AG04450 (cell line): ENCODE data around the gene SLC24A3. TPM values are rescaled to one million over a fixed set of nuclear protein-coding genes. Genes with fewer than 3 reads are reported as not detected.

ENCODE experiments used
- CTCF ChIA-PET: fragments of 300-600, 350-600 bp; formaldehyde crosslinking; extraction: SDS; loops from one replicate; lab custom pipeline; 2022; ENCODE audit warnings: antibody characterized with exemption, inconsistent platforms; lab: Charles Lee
- POLR2A ChIA-PET: fragments of 350-600 bp; formaldehyde crosslinking; extraction: SDS; loops from one replicate; lab custom pipeline; 2021; ENCODE audit warnings: antibody characterized with exemption, inconsistent platforms; lab: Yijun Ruan, JAX
- DNase-seq: peaks from one replicate; pipeline ENCODE4 v3.0.0-alpha.2; 2011; ENCODE audit warnings: low read depth, low spot score
- H3K27ac ChIP-seq: one replicate; pipeline ENCODE4 v1.5.1; 2012; ENCODE audit warnings: low read depth, low read length, control low read depth
- H3K27me3 ChIP-seq: one replicate; pipeline ENCODE4 v1.6.0; 2012; ENCODE audit warnings: low read length; ENCODE audit not compliant: control insufficient read depth, insufficient read depth
- H3K4me3 ChIP-seq: 2 replicates; pipeline ENCODE4 v1.5.1; 2011; ENCODE audit warnings: mild to moderate bottlenecking, low read depth, low read length, control low read depth
- H3K9me3 ChIP-seq: 2 replicates; pipeline ENCODE4 v1.5.1; 2012; ENCODE audit warnings: low read length; ENCODE audit not compliant: control insufficient read depth, insufficient read depth
- CTCF ChIP-seq: IDR thresholded peaks from 2 replicates; pipeline ENCODE4 v1.5.1; 2011; ENCODE audit warnings: low read depth, low read length, control low read depth, inconsistent platforms
- polyA plus RNA-seq: library from polyadenylated mRNA; depleted of rRNA; stranded (reverse); fragments of >200 nt; gene quantifications from 2 replicates; pipeline ENCODE4 v1.2.3, GENCODE V29; 2011

Gene SLC24A3
- polyA plus RNA-seq, 1 experiment, result not detected

- no peak for TF ChIP-seq CTCF
- POLR2A ChIA-PET, result no interaction called here
- DNase-seq, result no peak
- H3K27ac ChIP-seq, result no peak overlapping the region
- H3K4me3 ChIP-seq, result no peak overlapping the region
- H3K9me3 ChIP-seq, result peaks cover 14% of the 10 kb centered on the region
- CTCF ChIA-PET, result no interaction called here
- H3K27me3 ChIP-seq, result no peaks in the 10 kb centered on the region
These were observed 223.4 kb downstream of the SLC24A3 start for GRCh38 chr20:19435821-19436220.

GRCh38 chr20:19438488-19438887 lies 226.0 kb downstream of the SLC24A3 start:
- Histone ChIP-seq H3K27ac (no peak overlapping the region), H3K4me3 (no peak overlapping the region), H3K27me3 (no peaks in the 10 kb centered on the region), H3K9me3 (peaks cover 14% of the 10 kb centered on the region)
- ChIA-PET CTCF (no interaction called here), POLR2A (no interaction called here)
- no peak for DNase-seq
- no peak for TF ChIP-seq CTCF

- Histone ChIP-seq H3K27ac (no peak overlapping the region), H3K9me3 (peaks cover 14% of the 10 kb centered on the region), H3K4me3 (no peak overlapping the region), H3K27me3 (no peaks in the 10 kb centered on the region)
- TF ChIP-seq CTCF, result no peak
- CTCF ChIA-PET, result no interaction called here
- DNase-seq, result no peak
- POLR2A ChIA-PET, result no interaction called here
These were observed 228.5 kb downstream of the SLC24A3 start for GRCh38 chr20:19440660-19441527.

DNA sequence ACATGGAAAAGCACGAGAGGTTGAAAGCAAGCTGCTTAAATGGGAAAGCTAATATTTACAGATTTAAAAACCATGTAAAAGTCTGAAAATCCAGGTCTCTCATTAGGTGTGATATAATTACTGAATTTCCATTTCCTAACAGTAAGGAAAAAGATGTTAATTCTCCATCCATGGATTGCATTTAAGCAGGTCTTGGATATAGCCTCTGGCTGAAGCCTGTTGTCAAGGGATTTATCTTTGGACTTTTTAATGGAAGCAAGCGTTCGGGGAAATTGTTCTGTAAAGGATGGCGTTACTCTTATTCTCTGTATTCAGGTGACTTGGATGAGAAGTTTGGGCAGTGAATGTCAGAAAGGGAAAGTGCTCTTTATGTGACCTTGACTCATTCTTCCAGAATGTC lies 233.8 kb downstream of the SLC24A3 start:
- ChIA-PET POLR2A (no interaction called here), CTCF (no interaction called here)
- H3K9me3 ChIP-seq, result peaks cover 5% of the 10 kb centered on the region; the same call in 1 of the 2 replicates
- no peak for DNase-seq
- no peak overlapping the region for H3K27ac ChIP-seq
- no peak overlapping the region for H3K4me3 ChIP-seq
- no peaks in the 10 kb centered on the region for H3K27me3 ChIP-seq
- no peak for TF ChIP-seq CTCF

- no peak for TF ChIP-seq CTCF
- ChIA-PET POLR2A (no interaction called here), CTCF (no interaction called here)
- Histone ChIP-seq H3K9me3 (peaks cover 7% of the 10 kb centered on the region), H3K4me3 (no peak overlapping the region), H3K27ac (no peak overlapping the region), H3K27me3 (no peaks in the 10 kb centered on the region)
- DNase-seq, result no peak
These were observed 236.2 kb downstream of the SLC24A3 start for GRCh38 chr20:19448632-19449031.
